GM12875 (cell line): ENCODE data around the gene NHERF2.
A peak's percentile ranks its signal among the peaks of the same experiment; 100 is the strongest.

ENCODE experiments used
- H3K4me3 ChIP-seq: one replicate; pipeline ENCODE4 v1.5.1; 2011; ENCODE audit warnings: low read depth, low read length, control low read depth
- CTCF ChIP-seq: IDR thresholded peaks from 2 replicates; pipeline ENCODE4 v1.5.1; 2011; ENCODE audit warnings: low read depth, mild to moderate bottlenecking, control low read depth, inconsistent platforms, low read length, moderate library complexity, borderline replicate concordance; ENCODE audit not compliant: insufficient read depth

Gene NHERF2

GRCh38 chr16:1991588-1991947 is 35.1 kb upstream of the NHERF2 start:
- TF ChIP-seq CTCF = no peak
- peak overlapping the region; percentile 33 for H3K4me3 ChIP-seq

- H3K4me3 ChIP-seq = peak overlapping the region; percentile 33
- no peak for TF ChIP-seq CTCF
Observed at GRCh38 chr16:1991948-1992703, 34.6 kb upstream of the NHERF2 start.

- H3K4me3 ChIP-seq = no peak overlapping the region
Observed at GRCh38 chr16:1992704-1993317, 33.9 kb upstream of the NHERF2 start.

GRCh38 chr16:1993731-1994131 is 33.0 kb upstream of the NHERF2 start:
- TF ChIP-seq CTCF = no peak
- H3K4me3 ChIP-seq = no peak overlapping the region

More at GRCh38 chr16:1992704-1993317, 33.9 kb upstream of the NHERF2 start:
- no peak for TF ChIP-seq CTCF

GRCh38 chr16:1997494-1998359 is 29.0 kb upstream of the NHERF2 start:
- TF ChIP-seq CTCF = no peak

GRCh38 chr16:1998360-1998835 is 28.3 kb upstream of the NHERF2 start:
- no peak for TF ChIP-seq CTCF
- no peak overlapping the region for H3K4me3 ChIP-seq

More at GRCh38 chr16:1997494-1998359, 29.0 kb upstream of the NHERF2 start:
- H3K4me3 ChIP-seq = no peak overlapping the region
